HUES64 (cell line): ENCODE data around the gene ZNF862. TPM values are rescaled to one million over a fixed set of nuclear protein-coding genes. Genes with fewer than 3 reads are reported as not detected.

Experiments used
- H3K27ac ChIP-seq: 2 replicates; pipeline ENCODE4 v1.7.0; 2013; ENCODE audit warnings: low read depth, low read length, inconsistent platforms
- H3K27me3 ChIP-seq: 2 replicates; pipeline ENCODE4 v1.6.1; 2013; ENCODE audit warnings: mild to moderate bottlenecking, low read length; ENCODE audit not compliant: insufficient read depth
- H3K36me3 ChIP-seq: 2 replicates; pipeline ENCODE4 v1.6.1; 2013; ENCODE audit warnings: mild to moderate bottlenecking, low read length; ENCODE audit not compliant: insufficient read depth
- H3K4me1 ChIP-seq: 2 replicates; pipeline ENCODE4 v1.6.1; 2013; ENCODE audit warnings: mild to moderate bottlenecking, low read length, moderate library complexity; ENCODE audit not compliant: insufficient read depth
- H3K4me3 ChIP-seq: 2 replicates; pipeline ENCODE4 v1.5.1; 2013; ENCODE audit warnings: mild to moderate bottlenecking, low read length, moderate library complexity
- H3K9ac ChIP-seq: 2 replicates; pipeline ENCODE4 v1.6.1; 2013; ENCODE audit warnings: mild to moderate bottlenecking, low read depth, low read length
- H3K9me3 ChIP-seq: 2 replicates; pipeline ENCODE4 v1.6.1; 2013; ENCODE audit warnings: low read depth, low read length; ENCODE audit not compliant: insufficient read depth
- WGBS: fragments of 150-250, 120-280 bp; methylation state at CpG from one replicate; pipeline ENCODE4 v1.1.7; 2013; ENCODE audit warnings: missing lambda C conversion rate; 5-methylcytosine and 5-hydroxymethylcytosine counted together
- polyA plus RNA-seq, 2 experiments: library from polyadenylated mRNA; stranded (reverse); fragments of 50-300 nt; gene quantifications; one replicate each; pipeline ENCODE4 v1.2.3, GENCODE V29; 2013

ZNF862 gene
- polyA plus RNA-seq (2013, experiment 1 of 2), result 1.8 TPM
- polyA plus RNA-seq (2013, experiment 2 of 2), result 3.0 TPM

DNA sequence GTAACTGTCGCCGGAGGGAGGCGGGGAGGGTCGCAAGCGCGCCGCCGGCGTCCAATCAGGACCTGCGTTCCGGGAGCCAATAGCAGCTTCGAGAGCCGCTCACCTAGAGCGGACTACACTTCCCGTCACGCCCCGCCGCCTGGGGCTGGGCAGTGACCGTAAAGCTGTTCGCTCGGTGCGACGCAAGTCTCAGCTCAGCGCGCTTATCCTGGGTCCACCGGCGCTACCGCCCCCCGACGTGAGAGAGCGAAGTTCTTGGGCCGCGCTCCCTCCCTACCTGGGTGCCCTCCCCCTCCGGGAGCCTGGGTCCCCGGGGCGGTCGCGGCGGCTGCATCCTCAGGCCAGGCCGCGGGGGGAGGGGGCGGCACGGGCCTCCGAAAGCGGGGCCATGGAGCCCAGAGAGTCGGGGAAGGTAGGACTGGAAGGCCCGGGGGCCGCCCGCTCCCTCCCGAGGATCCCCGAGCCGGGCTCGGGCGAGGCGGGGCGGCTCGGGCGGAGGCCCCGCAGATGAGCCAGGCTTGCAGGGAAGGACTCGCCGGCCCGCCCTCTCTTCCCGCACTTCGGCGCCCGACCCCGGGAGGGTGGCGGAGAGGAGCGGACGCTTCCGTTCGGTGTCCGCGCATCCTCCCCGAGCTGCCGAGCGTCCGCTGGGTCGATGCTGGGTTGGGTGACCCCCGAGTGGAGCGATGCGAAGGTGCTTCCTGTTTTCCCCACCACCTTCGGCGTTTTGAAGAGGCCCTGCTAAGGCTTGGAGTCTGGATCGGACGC lies at the start of gene ZNF862:
ZNF862 (plus strand) TSS at position 152 of the 768 bp plus-strand sequence; CDS start at position 389, 237 bp downstream.
- H3K9me3 ChIP-seq, result no peaks in the 10 kb centered on the region
- H3K27me3 ChIP-seq, result peaks cover 33% of the 10 kb centered on the region
- peaks cover 5% of the 10 kb centered on the region for H3K4me1 ChIP-seq
- peak within 1 kb of the TSS; percentile 63 for H3K9ac ChIP-seq
- H3K4me3 ChIP-seq, result peak within 1 kb of the TSS; percentile 85
- WGBS, result under 1% methylated on average over 86 of the region's 86 CpGs
- H3K27ac ChIP-seq, result peak within 1 kb of the TSS; percentile 54; the same call in 1 of the 2 replicates
- no peaks in the 10 kb centered on the region for H3K36me3 ChIP-seq

DNA sequence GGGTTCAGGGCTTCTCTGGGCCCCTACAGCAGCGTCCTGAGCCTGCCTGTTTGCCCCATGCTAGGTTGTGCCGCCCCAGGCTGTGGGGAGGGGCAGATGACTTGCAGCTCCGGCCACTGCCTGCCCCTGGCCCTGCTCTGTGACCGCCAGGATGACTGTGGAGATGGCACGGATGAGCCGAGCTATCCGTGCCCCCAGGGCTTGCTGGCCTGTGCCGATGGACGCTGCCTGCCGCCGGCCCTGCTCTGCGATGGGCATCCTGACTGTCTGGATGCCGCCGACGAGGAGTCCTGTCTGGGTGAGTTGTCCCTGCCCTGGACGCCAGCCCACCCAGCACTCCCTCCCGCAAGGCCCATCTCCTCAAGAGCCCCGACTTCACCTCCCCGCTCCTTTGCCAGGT lies 49.1 kb upstream of the ZNF862 start:
- peaks cover 48% of the 10 kb centered on the region for H3K27me3 ChIP-seq
- H3K36me3 ChIP-seq, result no peaks in the 10 kb centered on the region
- no peak overlapping the region for H3K27ac ChIP-seq
- no peaks in the 10 kb centered on the region for H3K4me1 ChIP-seq
- H3K9ac ChIP-seq, result no peak overlapping the region
- H3K4me3 ChIP-seq, result no peak overlapping the region
- no peaks in the 10 kb centered on the region for H3K9me3 ChIP-seq
- 87% methylated on average over 17 of the region's 19 CpGs for WGBS

DNA sequence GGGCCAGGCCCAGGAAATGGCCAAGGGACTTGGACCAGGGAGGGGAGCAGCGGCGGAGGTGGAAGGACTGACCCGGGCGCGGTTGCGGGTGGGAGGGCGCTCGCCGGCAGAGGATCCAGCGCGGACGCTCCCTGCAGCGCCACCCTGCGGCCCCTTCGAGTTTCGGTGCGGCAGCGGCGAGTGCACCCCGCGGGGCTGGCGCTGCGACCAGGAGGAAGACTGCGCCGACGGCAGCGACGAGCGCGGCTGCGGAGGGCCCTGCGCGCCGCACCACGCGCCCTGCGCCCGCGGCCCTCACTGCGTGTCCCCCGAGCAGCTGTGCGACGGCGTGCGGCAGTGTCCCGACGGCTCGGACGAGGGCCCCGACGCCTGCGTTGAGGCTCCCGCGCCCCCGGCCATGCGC lies 48.0 kb upstream of the ZNF862 start:
- Histone ChIP-seq H3K9me3 (no peaks in the 10 kb centered on the region), H3K4me3 (peak overlapping the region; percentile 43), H3K36me3 (no peaks in the 10 kb centered on the region), H3K27me3 (peaks cover 52% of the 10 kb centered on the region), H3K9ac (no peak overlapping the region), H3K4me1 (no peaks in the 10 kb centered on the region), H3K27ac (no peak overlapping the region)
- WGBS, result 3% methylated on average over 56 of the region's 56 CpGs

DNA sequence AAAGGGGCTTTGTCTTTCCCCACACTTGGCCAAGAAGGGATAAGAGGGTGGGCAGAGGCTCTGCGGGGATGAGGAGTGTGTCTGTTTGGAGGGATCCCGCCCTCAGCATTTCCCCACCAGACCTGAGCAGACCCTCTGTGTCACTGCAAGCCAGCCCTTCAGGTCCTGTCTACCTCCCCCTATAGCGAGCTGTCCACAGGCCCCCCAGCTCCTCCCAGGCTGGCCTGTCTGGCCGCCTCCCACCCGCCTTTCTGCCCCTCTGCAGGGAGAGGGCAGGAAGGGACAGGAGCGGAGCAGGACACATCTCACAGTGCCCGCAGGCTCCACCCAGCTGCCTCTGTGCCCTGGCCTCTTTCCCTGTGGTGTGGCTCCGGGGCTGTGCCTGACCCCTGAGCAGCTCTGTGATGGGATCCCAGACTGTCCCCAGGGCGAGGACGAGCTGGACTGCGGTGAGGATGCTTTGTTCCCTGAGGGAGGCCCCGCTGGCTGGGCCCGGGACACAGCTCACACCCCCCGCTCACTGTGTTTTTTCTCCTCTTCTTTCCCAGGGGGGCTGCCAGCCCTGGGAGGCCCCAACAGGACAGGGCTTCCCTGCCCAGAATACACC lies 47.3 kb upstream of the ZNF862 start:
- Histone ChIP-seq H3K9ac (no peak overlapping the region), H3K27me3 (peaks cover 52% of the 10 kb centered on the region), H3K4me1 (no peaks in the 10 kb centered on the region), H3K9me3 (no peaks in the 10 kb centered on the region), H3K27ac (no peak overlapping the region), H3K4me3 (peak overlapping the region; percentile 43), H3K36me3 (no peaks in the 10 kb centered on the region)
- 84% methylated on average over 14 of the region's 14 CpGs for WGBS

DNA sequence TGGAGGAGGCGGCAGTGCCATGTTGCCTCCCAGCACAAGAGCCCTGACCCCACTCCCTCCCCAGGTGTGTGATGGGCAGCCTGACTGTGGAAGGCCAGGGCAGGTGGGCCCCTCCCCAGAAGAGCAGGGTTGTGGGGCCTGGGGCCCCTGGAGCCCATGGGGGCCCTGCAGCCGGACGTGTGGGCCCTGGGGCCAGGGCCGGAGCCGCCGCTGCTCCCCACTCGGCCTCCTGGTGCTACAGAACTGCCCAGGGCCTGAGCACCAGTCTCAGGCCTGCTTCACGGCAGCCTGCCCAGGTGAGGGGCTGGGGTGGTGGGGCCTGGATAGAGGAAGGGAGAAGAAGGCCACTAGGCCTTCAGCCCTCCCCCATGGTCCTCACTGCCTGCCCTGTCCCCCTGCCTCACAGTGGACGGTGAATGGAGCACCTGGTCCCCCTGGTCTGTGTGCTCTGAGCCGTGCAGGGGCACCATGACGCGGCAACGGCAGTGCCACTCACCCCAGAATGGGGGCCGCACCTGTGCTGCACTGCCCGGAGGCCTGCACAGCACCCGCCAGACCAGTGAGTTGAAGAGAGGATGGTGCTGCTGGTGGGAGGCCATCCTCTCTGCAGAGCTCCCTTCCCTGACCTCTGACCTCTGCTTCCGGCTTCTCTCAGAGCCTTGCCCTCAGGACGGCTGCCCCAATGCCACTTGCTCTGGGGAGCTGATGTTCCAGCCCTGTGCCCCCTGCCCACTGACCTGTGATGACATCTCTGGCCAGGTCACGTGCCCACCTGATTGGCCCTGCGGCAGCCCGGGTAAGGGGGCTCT lies 46.6 kb upstream of the ZNF862 start:
- Histone ChIP-seq H3K4me1 (no peaks in the 10 kb centered on the region), H3K27ac (no peak overlapping the region), H3K9ac (no peak overlapping the region), H3K27me3 (peaks cover 52% of the 10 kb centered on the region), H3K36me3 (no peaks in the 10 kb centered on the region), H3K9me3 (no peaks in the 10 kb centered on the region), H3K4me3 (no peak overlapping the region)
- 90% methylated on average over 21 of the region's 21 CpGs for WGBS

DNA sequence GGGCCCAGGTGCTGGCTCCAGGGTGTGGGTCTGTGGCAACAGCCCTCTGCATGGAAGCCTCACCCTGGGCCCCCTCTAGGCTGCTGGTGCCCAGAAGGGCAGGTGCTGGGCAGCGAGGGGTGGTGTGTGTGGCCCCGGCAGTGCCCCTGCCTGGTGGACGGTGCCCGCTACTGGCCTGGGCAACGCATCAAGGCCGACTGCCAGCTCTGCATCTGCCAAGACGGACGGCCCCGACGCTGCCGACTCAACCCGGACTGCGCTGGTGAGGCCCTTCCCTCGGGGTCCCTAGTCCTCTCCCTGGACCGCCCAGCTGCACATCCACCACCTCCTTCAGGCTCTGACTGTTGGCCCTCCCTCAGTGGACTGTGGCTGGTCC lies 46.0 kb upstream of the ZNF862 start:
- 96% methylated on average over 15 of the region's 15 CpGs for WGBS
- H3K36me3 ChIP-seq, result no peaks in the 10 kb centered on the region
- no peak overlapping the region for H3K9ac ChIP-seq
- peaks cover 52% of the 10 kb centered on the region for H3K27me3 ChIP-seq
- H3K4me3 ChIP-seq, result no peak overlapping the region
- no peaks in the 10 kb centered on the region for H3K4me1 ChIP-seq
- no peak overlapping the region for H3K27ac ChIP-seq
- no peaks in the 10 kb centered on the region for H3K9me3 ChIP-seq

DNA sequence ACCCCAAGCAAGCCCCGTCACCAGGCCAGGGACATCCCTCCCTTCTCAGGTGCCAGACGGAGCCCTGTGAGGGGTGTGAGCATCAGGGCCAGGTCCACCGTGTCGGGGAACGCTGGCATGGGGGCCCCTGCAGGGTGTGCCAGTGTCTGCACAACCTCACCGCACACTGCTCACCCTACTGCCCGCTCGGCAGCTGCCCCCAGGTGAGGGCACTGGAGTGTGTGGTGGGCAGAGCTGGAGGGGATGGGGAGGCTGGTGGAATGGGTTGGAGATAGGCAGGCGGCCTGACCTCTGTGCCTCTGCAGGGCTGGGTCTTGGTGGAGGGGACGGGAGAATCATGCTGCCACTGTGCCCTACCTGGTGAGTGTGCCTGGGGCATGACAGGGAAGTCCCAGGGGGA lies 44.9 kb upstream of the ZNF862 start:
- Histone ChIP-seq H3K9me3 (no peaks in the 10 kb centered on the region), H3K27me3 (peaks cover 41% of the 10 kb centered on the region), H3K4me1 (no peaks in the 10 kb centered on the region), H3K4me3 (no peak overlapping the region), H3K9ac (no peak overlapping the region), H3K27ac (no peak overlapping the region), H3K36me3 (no peaks in the 10 kb centered on the region)
- 90% methylated on average over 10 of the region's 10 CpGs for WGBS

DNA sequence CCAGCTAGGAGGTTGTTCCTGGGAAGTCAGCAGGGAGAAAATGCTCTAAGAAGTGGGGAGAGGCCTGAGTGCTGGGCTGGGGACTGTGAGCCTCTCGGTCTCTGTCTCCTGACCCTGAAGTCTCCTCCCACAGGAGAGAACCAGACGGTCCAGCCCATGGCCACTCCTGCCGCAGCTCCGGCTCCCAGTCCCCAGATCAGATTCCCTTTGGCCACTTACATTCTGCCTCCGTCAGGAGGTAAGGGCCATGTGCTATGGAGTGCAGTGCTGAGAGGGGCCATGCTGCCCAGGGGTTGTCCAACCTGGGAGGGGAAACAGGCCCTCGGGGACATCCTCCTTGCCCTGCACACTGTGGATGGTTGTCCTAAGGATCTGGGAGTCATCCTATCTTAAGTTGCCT lies 43.5 kb upstream of the ZNF862 start:
- WGBS, result 57% methylated on average over 6 of the region's 6 CpGs
- H3K9me3 ChIP-seq, result no peaks in the 10 kb centered on the region
- H3K36me3 ChIP-seq, result no peaks in the 10 kb centered on the region
- H3K4me1 ChIP-seq, result no peaks in the 10 kb centered on the region
- peaks cover 27% of the 10 kb centered on the region for H3K27me3 ChIP-seq
- H3K27ac ChIP-seq, result no peak overlapping the region
- no peak overlapping the region for H3K9ac ChIP-seq
- no peak overlapping the region for H3K4me3 ChIP-seq

DNA sequence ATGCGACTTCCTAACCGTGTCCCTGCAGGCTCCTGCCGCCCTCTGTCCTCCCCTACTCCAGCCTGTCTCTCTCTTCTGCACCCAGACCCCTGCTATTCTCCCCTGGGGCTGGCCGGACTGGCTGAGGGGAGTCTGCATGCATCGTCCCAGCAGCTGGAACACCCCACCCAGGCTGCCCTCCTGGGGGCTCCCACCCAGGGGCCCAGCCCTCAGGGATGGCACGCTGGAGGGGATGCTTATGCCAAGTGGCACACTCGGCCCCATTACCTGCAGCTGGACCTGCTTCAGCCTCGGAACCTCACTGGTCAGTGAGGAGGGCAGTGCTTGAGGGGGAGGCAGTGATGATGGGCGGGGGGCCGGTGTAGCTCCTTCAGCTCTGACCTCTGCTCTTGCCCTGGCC lies 43.0 kb upstream of the ZNF862 start:
- no peak overlapping the region for H3K27ac ChIP-seq
- H3K27me3 ChIP-seq, result peaks cover 23% of the 10 kb centered on the region
- 91% methylated on average over 10 of the region's 10 CpGs for WGBS
- H3K36me3 ChIP-seq, result no peaks in the 10 kb centered on the region
- no peaks in the 10 kb centered on the region for H3K9me3 ChIP-seq
- H3K4me3 ChIP-seq, result no peak overlapping the region
- H3K9ac ChIP-seq, result no peak overlapping the region
- H3K4me1 ChIP-seq, result no peaks in the 10 kb centered on the region

DNA sequence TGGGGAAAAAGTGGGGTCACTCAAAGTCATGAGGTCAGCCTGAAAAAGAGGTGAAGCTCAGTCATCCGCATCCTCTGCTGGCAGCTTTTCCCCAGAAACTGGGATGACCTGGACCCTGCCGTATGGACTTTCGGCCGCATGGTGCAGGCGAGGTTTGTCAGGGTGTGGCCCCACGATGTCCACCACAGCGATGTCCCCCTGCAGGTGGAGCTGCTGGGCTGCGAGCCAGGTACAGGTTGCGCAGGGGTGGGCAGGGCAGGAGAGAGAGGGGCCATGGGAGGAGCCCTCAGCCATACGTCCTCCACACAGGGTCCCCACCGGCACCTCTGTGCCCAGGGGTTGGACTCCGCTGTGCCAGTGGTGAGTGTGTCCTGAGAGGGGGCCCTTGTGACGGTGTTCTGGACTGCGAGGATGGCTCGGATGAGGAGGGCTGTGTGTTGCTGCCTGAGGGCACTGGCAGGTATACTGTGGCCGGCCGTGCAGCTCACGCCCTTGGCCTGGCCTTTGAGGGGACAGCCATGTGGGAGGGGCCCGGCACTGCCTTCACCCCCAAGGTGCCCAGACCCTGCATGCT lies 41.8 kb upstream of the ZNF862 start:
- H3K27me3 ChIP-seq, result peaks cover 10% of the 10 kb centered on the region; the same call in 1 of the 2 replicates
- H3K4me3 ChIP-seq, result no peak overlapping the region
- H3K9me3 ChIP-seq, result no peaks in the 10 kb centered on the region
- no peaks in the 10 kb centered on the region for H3K36me3 ChIP-seq
- no peak overlapping the region for H3K27ac ChIP-seq
- no peak overlapping the region for H3K9ac ChIP-seq
- H3K4me1 ChIP-seq, result no peaks in the 10 kb centered on the region
- WGBS, result 88% methylated on average over 19 of the region's 19 CpGs

DNA sequence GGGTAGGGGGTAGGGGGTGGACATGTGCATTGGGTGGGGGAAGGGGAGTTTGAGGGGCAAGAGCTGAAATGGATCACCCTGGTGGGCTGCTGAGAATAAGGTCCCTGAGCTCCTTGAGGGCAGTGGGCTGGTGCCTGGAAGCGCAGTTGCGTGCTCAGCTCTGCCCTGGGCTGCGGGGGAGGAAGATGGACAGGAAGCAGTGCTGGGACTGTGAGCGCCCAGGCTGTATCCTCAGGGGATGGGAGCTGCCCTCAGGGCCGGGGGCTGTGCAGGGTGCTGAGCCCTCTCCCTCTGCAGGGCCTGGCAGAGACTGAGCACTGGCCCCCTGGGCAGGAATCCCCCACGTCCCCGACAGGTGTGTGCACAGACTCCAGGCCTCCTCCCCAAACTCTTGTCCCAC lies 40.4 kb upstream of the ZNF862 start:
- no peak overlapping the region for H3K4me3 ChIP-seq
- H3K27me3 ChIP-seq, result peaks cover 10% of the 10 kb centered on the region; the same call in 1 of the 2 replicates
- no peaks in the 10 kb centered on the region for H3K9me3 ChIP-seq
- no peak overlapping the region for H3K27ac ChIP-seq
- H3K4me1 ChIP-seq, result no peaks in the 10 kb centered on the region
- no peak overlapping the region for H3K9ac ChIP-seq
- H3K36me3 ChIP-seq, result no peaks in the 10 kb centered on the region
- WGBS, result 88% methylated on average over 7 of the region's 7 CpGs
